Measurements from ENCODE around the gene LMOD2.

LMOD2 gene

DNA sequence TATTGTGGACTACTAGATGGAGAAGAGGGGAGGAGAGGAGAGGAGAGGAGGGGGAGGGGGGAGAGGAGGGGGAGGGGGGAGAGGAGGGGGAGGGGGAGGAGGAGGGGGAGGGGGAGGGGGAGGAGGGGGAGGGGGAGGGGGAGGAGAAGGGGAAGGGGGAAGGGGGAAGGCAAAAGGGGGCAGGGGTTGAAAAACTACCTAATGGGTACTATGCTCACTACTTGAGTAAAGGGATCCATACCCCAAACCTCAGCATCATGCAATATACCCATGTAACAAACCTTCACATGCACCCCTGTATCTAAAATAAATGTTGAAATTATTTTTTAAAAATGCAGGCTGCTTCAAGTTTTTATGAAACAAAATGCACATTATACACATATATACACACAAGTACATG lies 15.1 kb upstream of the LMOD2 start:
- DNase-seq (ENCODE audit: low spot score): no peak

GRCh38 chr7:123641901-123642300 lies 13.8 kb upstream of the LMOD2 start:
- DNase-seq (ENCODE audit: low spot score): no peak

DNA sequence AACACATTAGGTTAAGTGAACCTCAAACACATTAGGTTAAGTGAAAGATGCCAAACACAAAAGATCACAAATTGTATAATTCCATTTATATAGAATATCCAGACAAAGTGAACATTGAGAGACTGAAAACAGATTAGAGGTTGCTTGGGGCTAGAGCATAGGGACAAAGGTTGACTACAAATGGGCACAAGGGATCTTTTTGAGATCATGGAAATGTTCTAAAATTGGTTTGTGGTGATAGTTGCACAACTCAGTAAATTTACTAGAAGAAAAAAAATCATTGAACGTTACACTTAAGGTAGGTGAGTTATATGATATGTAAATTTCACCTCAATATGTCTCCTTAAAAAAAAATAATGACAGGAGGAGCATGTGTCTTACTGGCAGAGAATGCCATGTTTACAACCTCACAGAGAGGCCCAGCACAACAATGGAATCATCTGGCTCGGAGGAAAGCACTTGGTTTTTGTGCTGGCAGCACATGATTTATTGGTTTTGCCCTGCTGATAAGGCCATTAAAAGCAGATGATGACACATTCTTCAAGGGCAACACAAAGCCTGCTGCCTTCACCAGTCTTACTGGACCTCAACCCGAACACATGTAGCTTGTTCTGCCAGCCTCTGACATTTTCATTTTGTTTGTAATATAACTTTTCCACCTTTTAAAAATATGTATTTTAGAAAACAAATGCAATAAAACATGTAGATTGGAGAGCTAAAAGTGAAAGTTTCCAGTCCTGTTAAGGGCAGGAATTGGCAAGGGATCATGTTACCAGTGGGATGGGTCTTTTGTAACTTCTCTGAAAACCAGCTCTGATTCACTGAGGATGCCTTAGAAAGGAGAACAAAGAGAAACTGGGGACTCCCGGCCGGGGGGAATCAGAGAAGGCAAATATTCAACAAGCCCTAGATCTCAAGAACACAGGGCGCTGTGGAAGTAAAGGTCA lies 11.9 kb upstream of the LMOD2 start:
- no peak for DNase-seq (ENCODE audit: low spot score)

DNA sequence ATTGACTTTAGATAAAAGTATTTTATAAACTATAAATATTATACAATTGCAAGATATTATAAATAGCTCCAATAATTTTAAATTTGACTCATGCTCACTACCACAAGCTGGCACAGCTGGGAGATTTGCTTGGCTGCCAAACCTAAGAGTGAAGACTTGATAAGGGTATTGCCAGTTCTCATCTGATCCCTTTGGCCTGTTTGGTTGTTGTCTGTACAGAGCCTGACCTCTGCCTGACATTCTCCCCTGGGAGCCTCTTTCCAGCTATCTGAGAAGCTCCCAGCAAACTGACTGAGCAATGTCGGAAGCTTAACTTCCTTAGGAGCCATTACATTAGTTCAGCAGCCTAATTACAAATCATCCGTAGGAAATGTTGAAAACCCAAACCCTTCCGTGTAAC lies 10.2 kb upstream of the LMOD2 start:
- DNase-seq (ENCODE audit: low spot score): no peak

- DNase-seq (ENCODE audit: low spot score): no peak
These were observed 8.4 kb upstream of the LMOD2 start for GRCh38 chr7:123647106-123647730.

DNA sequence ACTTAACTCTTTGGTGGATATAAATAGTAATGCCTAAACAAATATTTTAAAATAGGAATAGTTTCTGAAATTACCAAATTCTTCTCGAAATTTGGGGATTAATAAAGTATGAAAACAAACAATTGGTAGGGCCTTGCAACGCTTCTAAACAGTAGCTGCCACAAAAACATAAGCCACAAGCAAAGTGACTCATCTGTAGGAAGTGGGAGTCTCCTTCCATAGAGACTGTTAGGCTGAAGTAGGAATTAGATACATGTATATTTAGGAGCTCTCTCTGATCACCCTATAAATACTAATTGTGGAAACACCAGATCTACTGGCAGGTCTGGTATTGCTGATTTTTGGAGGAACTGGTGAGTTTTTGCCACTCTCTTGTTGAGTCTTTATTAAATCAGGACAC lies 5.7 kb upstream of the LMOD2 start:
- no peak for DNase-seq (ENCODE audit: low spot score)

DNA sequence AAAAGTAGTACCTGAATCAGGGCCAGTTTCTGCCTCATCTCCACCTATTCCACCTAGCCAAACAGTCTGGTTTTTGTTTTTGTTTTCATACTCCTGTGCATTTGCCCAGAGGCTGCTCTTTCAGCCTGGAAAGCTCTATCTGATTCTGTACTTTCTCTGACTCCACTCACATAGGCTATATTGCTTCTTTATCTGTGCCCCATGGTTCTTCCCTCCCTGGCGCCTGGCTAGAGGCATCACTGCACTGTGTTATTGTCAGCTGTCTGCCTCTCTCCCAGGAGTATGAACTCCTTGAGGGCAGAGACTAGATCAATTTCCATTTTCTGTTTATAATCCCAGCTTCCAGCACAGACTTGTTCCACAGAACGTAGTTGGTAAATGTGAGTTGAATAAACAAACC lies 5.1 kb upstream of the LMOD2 start:
- no peak for DNase-seq (ENCODE audit: low spot score)

DNA sequence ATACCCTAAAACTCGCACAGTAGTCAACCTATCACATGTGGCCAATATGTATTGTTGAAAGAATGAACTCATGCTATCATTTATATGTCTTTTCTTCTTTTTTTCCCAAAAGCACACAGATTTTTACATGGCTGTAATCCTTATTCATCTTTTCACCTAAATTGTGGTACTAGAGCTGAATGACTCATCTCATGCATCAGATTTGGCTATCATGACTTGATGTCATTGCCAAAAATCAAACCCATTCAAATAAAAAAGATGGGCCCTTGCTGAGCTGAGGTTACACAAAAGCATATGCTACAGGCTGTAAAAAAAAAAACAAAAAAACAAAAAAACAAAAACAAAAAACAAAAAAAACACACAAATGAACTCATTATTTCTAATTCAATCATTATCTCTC lies 3.3 kb upstream of the LMOD2 start:
- DNase-seq (ENCODE audit: low spot score): no peak

DNA sequence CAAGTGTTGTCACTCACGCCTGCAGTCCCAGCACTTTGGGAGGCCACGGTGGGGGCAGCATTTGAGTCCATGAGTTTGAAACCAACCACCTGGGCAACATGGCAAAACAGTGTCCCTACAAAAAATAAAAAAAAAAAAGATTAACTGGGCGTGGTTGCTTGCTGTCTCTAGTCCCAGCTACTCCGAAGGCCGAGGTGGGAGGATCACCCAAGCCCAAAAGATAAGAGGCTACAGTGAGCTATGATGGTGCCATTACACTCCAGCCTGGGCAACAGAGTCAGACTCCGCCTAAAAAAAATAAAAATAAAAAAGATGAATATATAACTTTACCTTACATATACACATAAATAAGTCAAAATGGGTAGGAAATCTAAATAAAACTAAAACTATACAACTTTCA lies 2.5 kb upstream of the LMOD2 start:
- no peak for DNase-seq (ENCODE audit: low spot score)

- no peak for DNase-seq (ENCODE audit: low spot score)
These were observed 1.1 kb downstream of the LMOD2 start for GRCh38 chr7:123656544-123657303.

GRCh38 chr7:123657304-123657685 lies 1.6 kb downstream of the LMOD2 start:
- DNase-seq (ENCODE audit: low spot score): no peak

GRCh38 chr7:123658023-123658422 lies 2.4 kb downstream of the LMOD2 start:
- no peak for DNase-seq (ENCODE audit: low spot score)

- no peak for DNase-seq (ENCODE audit: low spot score)
These were observed 5.1 kb downstream of the LMOD2 start for GRCh38 chr7:123660514-123661354.

DNA sequence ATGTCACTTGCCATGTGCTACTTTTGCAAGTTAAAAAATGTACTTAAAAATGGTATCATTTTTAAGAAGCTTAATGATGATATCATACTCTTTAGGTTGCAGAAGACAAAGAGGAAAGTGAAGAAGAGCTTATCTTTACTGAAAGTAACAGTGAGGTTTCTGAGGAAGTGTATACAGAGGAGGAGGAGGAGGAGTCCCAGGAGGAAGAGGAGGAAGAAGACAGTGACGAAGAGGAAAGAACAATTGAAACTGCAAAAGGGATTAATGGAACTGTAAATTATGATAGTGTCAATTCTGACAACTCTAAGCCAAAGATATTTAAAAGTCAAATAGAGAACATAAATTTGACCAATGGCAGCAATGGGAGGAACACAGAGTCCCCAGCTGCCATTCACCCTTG lies 6.1 kb downstream of the LMOD2 start:
- no peak for DNase-seq (ENCODE audit: low spot score)

DNA sequence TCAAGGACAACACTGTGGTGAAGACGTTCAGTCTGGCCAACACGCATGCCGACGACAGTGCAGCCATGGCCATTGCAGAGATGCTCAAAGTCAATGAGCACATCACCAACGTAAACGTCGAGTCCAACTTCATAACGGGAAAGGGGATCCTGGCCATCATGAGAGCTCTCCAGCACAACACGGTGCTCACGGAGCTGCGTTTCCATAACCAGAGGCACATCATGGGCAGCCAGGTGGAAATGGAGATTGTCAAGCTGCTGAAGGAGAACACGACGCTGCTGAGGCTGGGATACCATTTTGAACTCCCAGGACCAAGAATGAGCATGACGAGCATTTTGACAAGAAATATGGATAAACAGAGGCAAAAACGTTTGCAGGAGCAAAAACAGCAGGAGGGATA lies 6.6 kb downstream of the LMOD2 start:
- no peak for DNase-seq (ENCODE audit: low spot score)

DNA sequence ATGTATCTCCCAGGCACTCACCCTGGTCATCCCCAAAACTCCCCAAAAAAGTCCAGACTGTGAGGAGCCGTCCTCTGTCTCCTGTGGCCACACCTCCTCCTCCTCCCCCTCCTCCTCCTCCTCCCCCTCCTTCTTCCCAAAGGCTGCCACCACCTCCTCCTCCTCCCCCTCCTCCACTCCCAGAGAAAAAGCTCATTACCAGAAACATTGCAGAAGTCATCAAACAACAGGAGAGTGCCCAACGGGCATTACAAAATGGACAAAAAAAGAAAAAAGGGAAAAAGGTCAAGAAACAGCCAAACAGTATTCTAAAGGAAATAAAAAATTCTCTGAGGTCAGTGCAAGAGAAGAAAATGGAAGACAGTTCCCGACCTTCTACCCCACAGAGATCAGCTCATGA lies 7.1 kb downstream of the LMOD2 start:
- DNase-seq (ENCODE audit: low spot score): no peak

- no peak for DNase-seq (ENCODE audit: low spot score)
These were observed 7.5 kb downstream of the LMOD2 start for GRCh38 chr7:123663200-123663599.

DNA sequence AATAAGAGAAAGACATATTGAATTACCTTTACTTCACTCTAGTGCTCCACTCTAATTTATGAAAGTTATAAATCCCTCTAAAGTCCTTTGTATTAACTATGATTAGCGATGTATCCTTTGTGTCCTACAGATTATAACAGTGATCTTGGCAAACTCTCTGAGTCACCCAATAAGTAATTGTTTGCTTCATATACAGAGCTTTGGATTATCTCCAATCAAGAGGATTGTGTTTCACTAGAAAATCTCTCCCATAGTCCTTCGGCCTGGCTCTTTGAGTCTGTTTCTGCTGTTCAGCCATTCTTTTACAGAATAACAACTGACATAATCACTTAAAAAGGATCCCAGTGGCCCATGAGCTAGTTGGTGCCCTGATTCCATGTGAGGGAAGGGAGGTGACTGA lies 9.5 kb downstream of the LMOD2 start:
- DNase-seq (ENCODE audit: low spot score): no peak

DNA sequence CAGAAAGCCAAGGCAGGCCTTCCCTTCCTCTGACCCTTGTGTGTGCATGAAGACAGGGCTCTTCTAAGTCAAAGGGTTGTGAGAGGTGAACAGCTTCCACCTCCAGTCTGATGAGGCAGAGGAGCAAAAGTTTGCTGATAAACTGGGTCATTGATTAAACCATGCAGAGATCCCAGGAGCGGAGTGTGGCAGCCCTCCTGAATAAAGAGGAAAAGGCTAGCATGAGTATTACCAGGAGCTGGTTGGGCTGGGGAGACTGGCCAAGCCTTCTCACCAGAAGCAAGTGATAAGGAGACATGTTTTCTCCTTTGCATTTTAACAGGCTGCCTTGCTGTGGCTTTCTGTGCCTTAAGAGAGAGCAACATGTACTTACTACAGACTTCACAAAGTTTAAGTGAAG lies 10.2 kb downstream of the LMOD2 start:
- DNase-seq (ENCODE audit: low spot score): no peak

DNA sequence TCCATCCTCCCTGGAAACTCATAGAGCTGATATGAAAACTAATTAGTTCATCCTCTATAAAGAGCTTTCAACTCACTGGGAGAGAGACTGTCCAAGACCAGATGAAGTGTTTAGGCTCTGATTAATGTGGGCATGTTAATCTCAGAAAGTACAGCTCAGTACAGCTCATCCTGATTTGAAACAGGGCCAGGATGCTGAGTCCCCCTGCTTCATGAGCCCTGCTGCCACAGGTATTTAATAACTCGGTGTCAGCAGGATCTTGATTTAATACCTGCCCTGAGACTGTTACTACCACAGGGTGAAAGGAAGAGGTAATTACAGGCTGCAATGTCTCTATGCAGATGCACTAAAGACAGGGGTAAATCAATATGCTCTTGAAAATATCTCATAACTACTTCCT lies 10.8 kb downstream of the LMOD2 start:
- no peak for DNase-seq (ENCODE audit: low spot score)

GRCh38 chr7:123669485-123669884 lies 13.8 kb downstream of the LMOD2 start:
- DNase-seq (ENCODE audit: low spot score): no peak

DNA sequence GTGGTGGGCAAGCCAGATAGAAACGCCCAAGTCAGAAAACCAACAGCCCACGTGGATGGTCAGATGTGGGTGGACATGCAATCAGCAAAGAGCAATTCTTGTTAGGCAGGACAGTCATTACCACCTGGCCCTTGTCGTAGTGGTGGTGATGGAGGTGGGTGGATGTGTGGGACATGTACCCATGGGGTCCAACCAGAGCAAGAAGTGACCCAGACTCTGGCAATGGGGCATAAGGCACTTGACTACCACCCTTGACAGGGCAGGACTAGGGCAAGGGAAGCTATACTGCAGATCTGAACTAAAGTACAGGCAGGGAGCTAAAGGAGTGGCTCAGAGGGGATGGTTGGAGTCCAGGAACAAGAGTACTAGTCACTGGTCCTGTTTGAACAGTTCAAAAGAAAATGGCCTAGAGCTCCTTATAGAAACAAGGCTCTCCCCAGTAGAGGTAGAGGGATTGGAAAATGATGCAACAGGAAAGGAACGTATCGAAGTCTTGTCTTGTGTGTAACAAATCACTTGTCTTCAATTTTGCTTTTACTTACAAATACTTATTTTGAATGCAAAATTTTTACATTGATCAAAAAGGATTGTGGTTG lies 17.6 kb downstream of the LMOD2 start:
- DNase-seq (ENCODE audit: low spot score): no peak
